Fibroblast of skin of abdomen (primary cell): ENCODE measurements around the gene CFDP1. TPM values are rescaled to one million over a fixed set of nuclear protein-coding genes. Genes with fewer than 3 reads are reported as not detected.

Source experiments
- DNase-seq: peaks from one replicate; pipeline ENCODE4 v3.0.0-alpha.2; 2013
- polyA plus RNA-seq, 2 experiments: library from polyadenylated mRNA; unstranded; fragments of 120-200 nt; gene quantifications; one replicate each; pipeline ENCODE4 v1.2.1, GENCODE V29; 2013; ENCODE audit not compliant: insufficient read length in 2 of 2

The CFDP1 gene
- polyA plus RNA-seq (2013, experiment 1 of 2; ENCODE audit: insufficient read length) = 112 TPM
- 105 TPM for polyA plus RNA-seq (2013, experiment 2 of 2; ENCODE audit: insufficient read length)

DNA sequence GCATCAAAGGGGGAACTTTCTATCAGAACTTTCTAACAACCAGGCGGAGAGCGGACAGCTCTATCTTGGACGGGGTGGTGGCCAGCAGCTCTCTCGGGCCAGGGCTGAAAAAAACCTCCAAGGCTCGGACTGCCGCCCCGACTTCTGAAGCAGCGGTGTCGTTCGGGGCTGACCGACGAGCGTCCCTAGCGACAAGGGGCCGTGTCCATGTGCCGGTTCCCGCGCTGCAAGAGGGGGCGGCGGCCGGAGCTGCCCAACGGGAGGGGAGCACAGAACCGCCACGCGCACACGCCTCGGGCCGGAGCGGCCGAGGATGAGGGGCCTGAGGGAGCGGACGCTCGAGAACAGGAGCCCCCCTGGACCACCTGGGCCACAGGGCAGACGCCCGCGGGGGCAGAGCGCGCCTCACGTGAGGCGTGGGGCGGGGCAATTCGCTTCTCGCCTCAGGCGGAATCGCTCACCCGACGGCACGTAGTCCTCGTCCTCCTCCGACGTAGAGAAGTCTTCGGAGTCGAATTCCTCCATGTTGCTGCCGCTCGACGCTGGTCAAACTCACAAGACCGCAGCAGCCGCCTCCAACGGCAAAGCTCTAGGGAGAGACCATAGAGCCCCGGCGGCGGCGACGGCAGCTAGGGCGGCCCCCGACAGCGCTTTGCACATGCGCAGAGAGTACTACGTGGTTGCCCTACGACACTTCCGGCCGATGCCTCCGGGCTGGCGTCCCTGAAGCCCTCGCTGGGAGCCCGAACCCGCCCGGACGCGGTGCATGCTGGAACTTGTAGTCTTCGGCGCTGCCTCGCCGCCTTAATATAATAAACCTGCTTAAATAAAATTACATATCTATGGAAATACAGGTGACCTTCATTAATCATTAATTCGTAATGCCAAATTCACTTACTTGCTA, at the start of gene CFDP1:
TSS of gene CFDP1 (minus strand) at position 676 of the 904 bp plus-strand sequence. CDS start at position 525, 151 bp downstream.
- DNase-seq = peak; percentile 94

- DNase-seq = no peak
These were observed 49.3 kb upstream of the CFDP1 start for GRCh38 chr16:75482434-75483205.

GRCh38 chr16:75481475-75481874, 48.2 kb upstream of the CFDP1 start:
- DNase-seq = no peak

- no peak for DNase-seq
These were observed 46.2 kb upstream of the CFDP1 start for GRCh38 chr16:75479421-75479990.

- no peak for DNase-seq
These were observed 45.4 kb upstream of the CFDP1 start for GRCh38 chr16:75478480-75479345.

DNA sequence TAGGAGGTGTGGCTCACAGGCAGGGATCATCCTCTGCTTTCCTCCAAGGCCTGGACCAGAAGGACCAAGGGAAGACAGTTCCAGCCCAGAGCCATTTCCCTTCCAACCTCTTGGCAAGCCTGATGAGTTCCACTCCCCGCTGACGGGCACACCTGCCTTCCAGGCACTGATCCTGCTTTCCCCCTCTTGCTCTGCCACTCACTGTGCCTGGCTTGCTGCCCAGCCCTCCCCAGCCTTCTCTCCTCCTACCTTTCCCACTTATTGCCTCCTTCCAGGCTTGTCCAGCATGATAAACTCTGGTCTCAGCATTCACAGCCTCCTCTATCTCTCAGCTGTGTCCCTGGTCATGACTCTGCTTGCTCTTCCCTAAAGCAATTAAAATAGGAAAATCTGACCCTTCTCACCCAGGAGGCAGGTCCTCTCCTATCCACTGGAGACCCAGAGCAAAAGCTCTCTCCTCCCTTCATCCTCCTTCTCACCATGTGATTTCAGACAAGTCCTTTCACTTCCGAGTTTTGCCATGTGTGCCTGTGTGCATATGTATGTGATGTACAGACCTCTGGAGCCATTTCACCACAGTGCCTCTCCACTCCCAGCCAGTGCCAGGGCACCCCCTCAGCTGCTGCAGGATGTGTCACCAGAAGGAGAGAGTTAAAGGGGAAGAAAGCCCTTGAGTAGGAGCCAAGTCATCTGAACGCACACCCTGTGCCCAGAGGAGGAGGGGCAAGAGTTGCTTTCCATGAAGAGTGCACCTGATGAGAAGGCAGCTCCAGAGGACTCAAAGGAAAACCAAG, 44.6 kb upstream of the CFDP1 start:
- no peak for DNase-seq

- DNase-seq = no peak
These were observed 43.5 kb upstream of the CFDP1 start for GRCh38 chr16:75476817-75477216.

DNA sequence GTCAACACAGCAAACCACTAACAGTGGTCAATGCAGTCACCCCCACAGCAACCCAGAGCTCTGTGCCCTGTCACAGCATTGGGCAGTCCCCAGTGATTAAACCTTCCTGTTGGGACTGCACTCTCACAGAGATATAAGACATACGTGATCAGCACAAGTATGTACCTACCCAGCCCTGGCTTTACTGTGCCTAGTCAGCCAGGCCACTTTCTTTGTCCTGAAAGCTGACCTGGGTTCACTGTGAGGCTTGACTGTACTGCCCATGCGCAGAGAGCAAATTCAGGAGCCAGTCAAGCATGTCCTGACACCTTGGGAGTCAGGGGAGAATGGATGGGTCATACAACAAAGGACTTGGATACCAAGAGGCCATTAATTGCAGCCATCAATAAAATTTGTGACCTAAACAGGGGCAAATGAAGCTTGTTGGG, 42.1 kb upstream of the CFDP1 start:
- DNase-seq = no peak

- DNase-seq = no peak
These were observed 39.9 kb upstream of the CFDP1 start for GRCh38 chr16:75472908-75473877.

GRCh38 chr16:75471723-75472633, 38.7 kb upstream of the CFDP1 start:
- DNase-seq = peak; percentile 54

- DNase-seq = no peak
These were observed 33.5 kb upstream of the CFDP1 start for GRCh38 chr16:75466760-75467159.

GRCh38 chr16:75464122-75464918, 31.0 kb upstream of the CFDP1 start, which contains the start of gene TMEM170A:
TSS of gene TMEM170A (minus strand) at chr16:75464689. CDS start at chr16:75464600, 89 bp downstream.
- DNase-seq = peak; percentile 99

GRCh38 chr16:75463389-75464121, 30.3 kb upstream of the CFDP1 start:
- peak; percentile 10 for DNase-seq

DNA sequence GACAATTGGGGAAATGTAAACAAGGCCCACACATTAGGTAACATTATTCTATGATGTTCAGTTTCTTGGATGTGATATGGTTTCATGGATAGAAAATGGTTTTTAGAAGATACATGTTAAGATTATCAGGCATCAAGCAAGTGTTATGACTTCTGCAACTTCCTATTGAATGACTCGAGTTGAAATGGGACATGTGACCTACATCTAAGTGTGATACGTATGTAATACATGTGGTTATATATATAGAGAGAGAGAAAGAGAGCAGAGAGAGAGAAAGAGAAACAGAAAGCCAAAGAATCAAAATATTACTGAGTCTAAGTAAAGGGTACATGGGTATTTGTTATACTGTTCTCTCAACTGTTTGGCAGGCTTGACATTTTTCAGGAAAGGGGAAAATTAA, 29.5 kb upstream of the CFDP1 start:
- no peak for DNase-seq

DNA sequence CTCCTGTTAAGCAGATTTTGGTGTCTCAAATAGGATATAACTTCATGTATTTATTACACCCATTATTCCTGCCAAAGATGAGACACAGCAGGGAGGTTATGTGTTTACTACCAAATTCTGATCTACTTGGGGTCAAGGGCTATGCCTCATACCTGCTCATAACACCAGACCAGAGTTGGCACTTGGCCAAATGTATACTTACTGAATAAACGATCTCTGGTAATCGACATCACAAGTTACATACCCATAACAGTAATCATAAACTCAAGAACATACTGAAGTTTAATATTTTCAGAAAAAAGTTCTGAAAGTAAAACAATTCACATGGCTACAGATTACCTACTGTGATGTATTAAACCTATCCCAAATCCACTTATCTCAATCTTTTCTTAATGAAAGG, 28.3 kb upstream of the CFDP1 start:
- no peak for DNase-seq

DNA sequence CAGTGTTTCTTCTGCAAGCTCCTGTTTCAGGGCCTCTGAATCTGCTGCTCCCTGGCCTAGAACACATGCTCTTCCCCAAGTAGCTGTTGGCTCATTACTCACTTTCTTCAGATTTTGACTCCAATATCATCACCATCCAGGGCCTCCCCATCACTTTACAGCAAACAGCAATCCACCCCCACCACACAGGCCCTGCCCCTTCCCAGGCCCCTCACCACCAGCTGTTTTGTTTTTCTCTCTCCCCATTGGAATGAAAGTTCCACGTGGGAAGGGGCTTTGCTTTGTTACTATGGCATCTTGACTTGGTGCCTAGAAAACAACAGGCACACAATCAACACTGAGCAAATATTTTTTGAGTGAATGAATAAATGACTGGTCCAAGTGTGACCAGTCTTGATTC, 27.1 kb upstream of the CFDP1 start:
- peak; percentile 6 for DNase-seq

- no peak for DNase-seq
These were observed 26.4 kb upstream of the CFDP1 start for GRCh38 chr16:75459691-75460090.
